Caco-2 (cell line): ENCODE results near the gene SLC25A41. TPM values are rescaled to one million over a fixed set of nuclear protein-coding genes. Genes with fewer than 3 reads are reported as not detected.
A peak's percentile ranks its signal among the peaks of the same experiment; 100 is the strongest.

ENCODE experiments used
- BruUV-seq: library from RNA; stranded (reverse); fragments of 400-500 nt; replicated peaks from 2 replicates; lab custom pipeline; 2021; lab: Mats Ljungman, UMichigan
- CTCF ChIA-PET: fragments of 300-600 bp; sonication (Branson Sonifier 250); formaldehyde crosslinking; loops from one replicate; lab custom pipeline; 2022; ENCODE audit warnings: antibody characterized with exemption; lab: Charles Lee
- POLR2A ChIA-PET: fragments of 300-600 bp; sonication (Branson Sonifier 250); formaldehyde crosslinking; loops from one replicate; lab custom pipeline; 2022; ENCODE audit warnings: antibody characterized with exemption; lab: Charles Lee
- DNase-seq, 2 experiments: peaks; one replicate each; pipeline versions ENCODE4 v3.0.0 to v3.0.0-alpha.2; 2020 to 2022
- H3K27me3 ChIP-seq: replicated peaks from 2 replicates; pipeline ENCODE4 v1.6.0; 2011; ENCODE audit warnings: low read length; ENCODE audit not compliant: control insufficient read depth, insufficient read depth
- H3K36me3 ChIP-seq: 2 replicates; pipeline ENCODE4 v1.5.1; 2011; ENCODE audit warnings: low read length; ENCODE audit not compliant: control insufficient read depth, insufficient read depth
- H3K4me1 ChIP-seq: fragments of 250-450 bp; sonication (Bioruptor Pico); 2 replicates; pipeline ENCODE4 v1.5.1; 2020; ENCODE audit warnings: mild to moderate bottlenecking
- H3K4me3 ChIP-seq: 2 replicates; pipeline ENCODE4 v1.5.1; 2011; ENCODE audit warnings: low read depth, mild to moderate bottlenecking, control low read depth, low read length
- H3K9me3 ChIP-seq: fragments of 250-450 bp; sonication (Bioruptor Pico); 2 replicates; pipeline ENCODE4 v1.5.1; 2020; ENCODE audit warnings: mild to moderate bottlenecking, moderate library complexity
- H3K27ac Mint-ChIP-seq: one replicate; pipeline ENCODE4 v1.8.0; 2022; ENCODE audit warnings: mixed read lengths; ENCODE audit not compliant: unreplicated experiment
- H3K27me3 Mint-ChIP-seq: one replicate; pipeline ENCODE4 v1.8.0; 2022; ENCODE audit warnings: mixed read lengths; ENCODE audit not compliant: insufficient read depth, unreplicated experiment
- H3K36me3 Mint-ChIP-seq: one replicate; pipeline ENCODE4 v1.8.0; 2022; ENCODE audit warnings: mild to moderate bottlenecking, mixed read lengths; ENCODE audit not compliant: insufficient read depth, unreplicated experiment
- H3K4me1 Mint-ChIP-seq: one replicate; pipeline ENCODE4 v1.8.0; 2022; ENCODE audit warnings: low read depth, mixed read lengths; ENCODE audit not compliant: unreplicated experiment
- H3K4me3 Mint-ChIP-seq: one replicate; pipeline ENCODE4 v1.8.0; 2022; ENCODE audit warnings: mild to moderate bottlenecking, moderate library complexity, mixed read lengths; ENCODE audit not compliant: unreplicated experiment
- H3K9me3 Mint-ChIP-seq: one replicate; pipeline ENCODE4 v1.8.0; 2022; ENCODE audit warnings: mixed read lengths; ENCODE audit not compliant: unreplicated experiment
- intact Hi-C: fragments of 100-400 bp; cut with micrococcal nuclease; formaldehyde crosslinking; loops from one replicate; pipeline ENCODE4 v1.10.0; 2022; ENCODE audit not compliant: unreplicated experiment
- total RNA-seq: library from RNA; stranded (reverse); gene quantifications from 2 replicates; pipeline ENCODE4 v1.2.3, GENCODE V29; 2022
- TF ChIP-seq, protein P1 (sequence below), 2 experiments: fragments of 200-600 bp in 1 of 2; IDR thresholded peaks; 1 replicate in 1 of 2; 2 replicates in 1 of 2; pipeline versions ENCODE4 v1.5.1 to v1.8.0; 2011 to 2022; ENCODE audit warnings: antibody characterized with exemption in 1 of 2, control low read depth in 1 of 2, inconsistent platforms in 1 of 2, low read depth in 1 of 2, low read length in 1 of 2, mild to moderate bottlenecking in 1 of 2, moderate library complexity in 1 of 2; ENCODE audit not compliant: insufficient read depth in 1 of 2, severe bottlenecking in 1 of 2, unreplicated experiment in 1 of 2

Gene SLC25A41
- total RNA-seq, 1 experiment from 2014 or later: not detected

DNA sequence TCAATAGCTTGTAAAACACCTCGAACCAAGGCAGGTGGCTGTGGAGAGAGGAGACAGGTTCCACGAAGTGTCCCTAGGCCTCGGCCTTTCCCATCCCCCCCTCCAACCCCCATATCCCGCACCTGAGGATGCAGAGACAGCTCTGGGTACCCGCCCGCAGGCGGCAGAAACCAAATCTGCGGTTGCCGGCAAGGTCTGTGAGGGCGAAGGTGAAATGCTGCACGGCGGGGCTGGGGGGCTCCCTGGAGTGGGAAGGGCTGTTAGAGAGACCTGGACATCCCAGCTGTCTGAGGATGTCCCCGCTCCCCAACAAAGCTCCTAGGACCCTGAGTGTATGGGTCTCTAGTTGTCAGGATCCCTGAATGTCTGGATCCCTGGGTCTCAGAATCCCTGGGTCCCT, 45.3 kb upstream of the SLC25A41 start:
- POLR2A ChIA-PET: no interaction called here
- no peak overlapping the region for H3K27ac Mint-ChIP-seq
- H3K27me3 Mint-ChIP-seq: no peaks in the 10 kb centered on the region
- no peak for DNase-seq
- intact Hi-C loops: no loop called here
- H3K36me3 Mint-ChIP-seq: peaks cover 25% of the 10 kb centered on the region
- no TSS peak for BruUV-seq
- Histone ChIP-seq H3K4me3 (no peak overlapping the region), H3K27me3 (no peaks in the 10 kb centered on the region), H3K4me1 (peaks cover 9% of the 10 kb centered on the region), H3K9me3 (no peaks in the 10 kb centered on the region), H3K36me3 (no peaks in the 10 kb centered on the region)
- H3K4me3 Mint-ChIP-seq: no peak overlapping the region
- TF ChIP-seq, protein P1, sequence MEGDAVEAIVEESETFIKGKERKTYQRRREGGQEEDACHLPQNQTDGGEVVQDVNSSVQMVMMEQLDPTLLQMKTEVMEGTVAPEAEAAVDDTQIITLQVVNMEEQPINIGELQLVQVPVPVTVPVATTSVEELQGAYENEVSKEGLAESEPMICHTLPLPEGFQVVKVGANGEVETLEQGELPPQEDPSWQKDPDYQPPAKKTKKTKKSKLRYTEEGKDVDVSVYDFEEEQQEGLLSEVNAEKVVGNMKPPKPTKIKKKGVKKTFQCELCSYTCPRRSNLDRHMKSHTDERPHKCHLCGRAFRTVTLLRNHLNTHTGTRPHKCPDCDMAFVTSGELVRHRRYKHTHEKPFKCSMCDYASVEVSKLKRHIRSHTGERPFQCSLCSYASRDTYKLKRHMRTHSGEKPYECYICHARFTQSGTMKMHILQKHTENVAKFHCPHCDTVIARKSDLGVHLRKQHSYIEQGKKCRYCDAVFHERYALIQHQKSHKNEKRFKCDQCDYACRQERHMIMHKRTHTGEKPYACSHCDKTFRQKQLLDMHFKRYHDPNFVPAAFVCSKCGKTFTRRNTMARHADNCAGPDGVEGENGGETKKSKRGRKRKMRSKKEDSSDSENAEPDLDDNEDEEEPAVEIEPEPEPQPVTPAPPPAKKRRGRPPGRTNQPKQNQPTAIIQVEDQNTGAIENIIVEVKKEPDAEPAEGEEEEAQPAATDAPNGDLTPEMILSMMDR (IDR thresholded peaks at IDR 0.05; ENCODE audit: insufficient read depth in 1 of 2, low read depth in 1 of 2, low read length in 1 of 2, severe bottlenecking in 1 of 2, unreplicated experiment in 1 of 2): no peak
- H3K4me1 Mint-ChIP-seq: peaks cover 5% of the 10 kb centered on the region
- no peaks in the 10 kb centered on the region for H3K9me3 Mint-ChIP-seq
- CTCF ChIA-PET: no interaction called here

DNA sequence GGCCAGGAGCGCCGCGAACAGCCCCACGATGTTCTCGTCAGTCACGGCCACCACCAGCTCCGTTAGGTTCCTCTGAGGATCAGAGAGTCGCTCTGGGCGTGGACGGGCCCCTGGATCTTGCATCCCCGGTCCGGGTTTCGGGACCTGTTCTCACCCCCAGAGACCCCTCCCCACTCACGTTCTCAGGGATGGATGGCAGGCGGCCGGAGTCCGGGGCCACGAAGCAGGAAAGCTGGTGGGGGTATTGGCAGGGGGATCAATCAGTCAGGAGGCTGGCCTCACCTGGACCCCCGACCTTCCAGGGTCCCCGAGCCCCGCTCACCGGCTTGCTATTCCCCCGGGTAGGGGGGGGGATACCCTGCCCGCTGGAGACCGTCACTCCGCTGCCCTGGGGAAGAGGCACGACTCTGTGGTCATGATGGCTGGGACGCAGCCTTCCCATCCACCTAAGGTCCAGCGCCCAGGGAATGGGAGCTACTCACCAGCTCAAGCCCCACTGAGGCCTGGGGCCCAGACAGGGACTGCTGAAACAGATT, 43.4 kb upstream of the SLC25A41 start:
- Mint-ChIP-seq H3K9me3 (no peaks in the 10 kb centered on the region), H3K36me3 (peaks cover 24% of the 10 kb centered on the region), H3K27me3 (no peaks in the 10 kb centered on the region), H3K4me1 (peaks cover 9% of the 10 kb centered on the region), H3K27ac (no peak overlapping the region), H3K4me3 (peak overlapping the region; percentile 84)
- POLR2A ChIA-PET: interaction anchor here (0.9 to 1.7 kb wide), 7 partner anchors 9 to 276 kb away, joined by 4 to 12 read pairs (median 6); partner anchors contain the start of genes ALKBH7, CRB3, KHSRP and TNFSF9
- no peak for DNase-seq
- H3K9me3 ChIP-seq: no peaks in the 10 kb centered on the region
- no peaks in the 10 kb centered on the region for H3K36me3 ChIP-seq
- peaks cover 19% of the 10 kb centered on the region for H3K4me1 ChIP-seq
- BruUV-seq: no TSS peak
- peak overlapping the region; percentile 47 for H3K4me3 ChIP-seq
- TF ChIP-seq, protein P1 (IDR thresholded peaks at IDR 0.05; ENCODE audit: insufficient read depth in 1 of 2, low read depth in 1 of 2, low read length in 1 of 2, severe bottlenecking in 1 of 2, unreplicated experiment in 1 of 2): no peak
- CTCF ChIA-PET: interaction anchor here (0.5 to 1.8 kb wide), 5 partner anchors 40 to 386 kb away, joined by 3 to 15 read pairs (median 3); no protein-coding TSS in a partner anchor
- no peaks in the 10 kb centered on the region for H3K27me3 ChIP-seq
- intact Hi-C loops: loop anchor here (1.0 kb wide), 3 partner anchors 13 to 104 kb away; partner anchors contain the start of gene CRB3

DNA sequence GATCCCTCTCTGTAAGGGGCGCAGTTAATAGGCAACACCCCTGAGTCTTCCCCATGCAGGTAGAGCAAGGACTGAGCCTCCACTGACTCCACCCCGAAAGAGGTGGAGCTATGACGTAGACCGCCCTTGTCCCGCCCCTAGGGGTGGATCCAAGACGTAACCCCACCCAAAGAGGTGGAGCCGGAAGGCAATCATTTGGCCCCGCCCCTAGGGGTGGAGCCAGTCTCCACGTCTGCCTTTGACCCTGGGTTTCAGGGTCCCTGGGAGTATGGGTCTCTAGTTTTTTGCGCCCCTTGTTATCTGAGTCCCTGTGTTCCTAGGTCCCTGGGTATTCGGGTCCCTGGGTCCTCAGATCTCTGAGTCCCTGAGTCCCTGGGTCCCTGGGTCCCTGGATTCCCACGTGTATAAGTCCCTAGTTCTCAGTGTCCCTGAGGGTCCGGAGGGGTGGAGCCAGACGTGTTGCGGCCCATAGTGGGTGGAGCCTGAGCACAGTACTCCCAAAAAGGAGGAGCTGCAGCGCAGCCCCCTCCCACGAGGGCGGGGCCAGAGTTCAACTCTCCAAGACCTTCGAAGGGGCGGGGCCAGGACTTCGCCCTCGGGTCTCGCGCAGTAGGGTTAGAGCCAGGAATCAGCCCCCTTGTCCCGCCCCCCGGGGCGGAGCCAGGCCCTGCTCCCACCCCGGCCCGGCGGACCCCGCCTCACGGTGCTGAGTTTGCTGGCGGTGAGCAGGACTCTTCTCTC, 42.8 kb upstream of the SLC25A41 start:
- BruUV-seq: no TSS peak
- Mint-ChIP-seq H3K27me3 (no peaks in the 10 kb centered on the region), H3K36me3 (peaks cover 24% of the 10 kb centered on the region), H3K4me3 (peak overlapping the region; percentile 84), H3K4me1 (peaks cover 9% of the 10 kb centered on the region), H3K27ac (peak overlapping the region; percentile 91), H3K9me3 (no peaks in the 10 kb centered on the region)
- TF ChIP-seq, protein P1 (IDR thresholded peaks at IDR 0.05; ENCODE audit: insufficient read depth in 1 of 2, low read depth in 1 of 2, low read length in 1 of 2, severe bottlenecking in 1 of 2, unreplicated experiment in 1 of 2): no peak
- Histone ChIP-seq H3K4me3 (peak overlapping the region; percentile 47), H3K4me1 (peaks cover 19% of the 10 kb centered on the region), H3K36me3 (no peaks in the 10 kb centered on the region), H3K9me3 (no peaks in the 10 kb centered on the region), H3K27me3 (no peaks in the 10 kb centered on the region)
- ChIA-PET CTCF (interaction anchor here (0.5 to 1.8 kb wide), 10 partner anchors 12 to 387 kb away, joined by 3 to 15 read pairs (median 4); partner anchors contain the start of genes ALKBH7, CRB3 and KHSRP), POLR2A (interaction anchor here (0.5 to 1.7 kb wide), 9 partner anchors 8 to 277 kb away, joined by 3 to 12 read pairs (median 6); partner anchors contain the start of genes ALKBH7, CRB3, KHSRP and TNFSF9)
- DNase-seq: peak; percentile 98 to 99
- intact Hi-C loops: loop anchor here (1.0 kb wide), 3 partner anchors 12 to 103 kb away; partner anchors contain the start of gene CRB3
